ENCODE data around the gene NOM1. TPM values are rescaled to one million over a fixed set of nuclear protein-coding genes. Genes with fewer than 3 reads are reported as not detected.

NOM1 gene
- total RNA-seq, 1 experiment from 2014 or later: 18.4 TPM

DNA sequence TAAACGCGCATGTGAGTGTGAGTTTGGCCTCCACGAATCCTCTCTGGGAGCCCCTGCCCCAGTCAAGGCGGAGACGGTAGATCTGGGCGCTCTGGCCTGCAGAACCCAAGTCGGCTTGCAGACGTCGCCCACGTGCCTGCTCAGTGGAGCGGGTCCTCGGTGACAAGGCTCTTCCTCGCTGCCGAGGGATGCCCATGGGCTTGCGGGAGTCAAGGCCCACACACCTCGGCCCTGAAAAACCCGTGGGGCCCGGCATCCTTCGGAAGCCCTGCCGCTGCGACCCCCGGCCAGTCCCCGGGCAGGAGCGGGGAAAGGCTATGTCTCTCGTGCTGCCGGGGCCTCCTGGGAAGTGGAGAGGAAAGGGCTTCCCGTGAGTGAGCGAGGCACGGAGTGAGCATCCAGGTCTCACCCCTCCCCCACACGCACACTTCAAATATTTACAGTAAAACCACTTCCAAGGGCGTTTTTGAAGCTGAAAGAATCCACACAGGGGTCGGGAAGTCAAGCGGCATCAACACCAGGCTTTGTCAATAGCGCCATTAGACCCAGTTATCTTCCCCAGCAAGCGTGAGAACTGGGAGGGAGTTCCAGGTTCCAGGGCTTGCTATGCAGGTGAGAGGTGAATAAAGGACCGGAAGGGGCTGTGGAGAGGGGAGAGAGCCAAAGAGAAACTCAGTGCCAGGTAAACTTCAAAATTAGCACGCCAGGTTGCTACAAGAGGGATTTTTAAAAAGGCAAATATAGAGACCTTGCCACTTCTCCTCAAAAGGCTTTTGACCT is 62.0 kb downstream of the NOM1 start:
- H3K27me3 ChIP-seq (ENCODE audit: low read length): no peaks in the 10 kb centered on the region
- H3K9ac ChIP-seq (ENCODE audit: low read length): peak overlapping the region; percentile 57
- DNase-seq: no peak

DNA sequence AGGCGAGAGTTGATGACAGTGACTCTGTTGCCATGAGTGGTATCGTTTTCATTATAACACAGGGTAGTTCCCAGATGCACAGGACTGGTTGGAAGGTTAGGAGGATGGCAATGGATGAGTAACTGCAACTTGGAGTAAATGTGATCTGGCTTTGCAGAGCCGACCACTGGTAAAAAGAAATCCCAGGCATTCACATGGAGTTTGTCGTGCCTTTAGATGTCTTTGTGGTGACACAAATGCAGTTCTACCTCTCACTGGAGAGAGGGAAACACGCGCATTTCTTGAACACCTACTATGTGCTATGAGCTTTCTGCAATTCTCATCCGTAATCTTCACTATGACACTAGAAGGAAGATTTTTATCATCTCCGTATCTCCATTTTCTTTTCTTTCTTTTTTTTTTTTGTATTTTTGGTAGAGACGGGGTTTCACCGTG is 62.6 kb downstream of the NOM1 start:
- no peak for DNase-seq
- Histone ChIP-seq H3K9me3 (ENCODE audit: low read length) (no peaks in the 10 kb centered on the region), H4K20me1 (ENCODE audit: insufficient read depth, low read depth, low read length) (no peaks in the 10 kb centered on the region; the same call in 1 of the 2 replicates), H3K9me2 (replicated peaks; ENCODE audit: insufficient read depth, low read length) (no peaks in the 10 kb centered on the region), H3K27ac (ENCODE audit: low read length) (no peak overlapping the region), H3K4me2 (ENCODE audit: low read depth, low read length, poor library complexity, severe bottlenecking) (no peak overlapping the region), H3K4me1 (ENCODE audit: low read length) (peaks cover 13% of the 10 kb centered on the region), H3K27me3 (ENCODE audit: low read length) (no peaks in the 10 kb centered on the region), H3K9ac (ENCODE audit: low read length) (no peak overlapping the region), H3K4me3 (ENCODE audit: low read length) (no peak overlapping the region), H3K36me3 (ENCODE audit: insufficient read depth, low read length) (no peaks in the 10 kb centered on the region), H3K79me2 (ENCODE audit: low read length) (no peaks in the 10 kb centered on the region), H2AFZ (ENCODE audit: low read length) (no peak overlapping the region)

More for the DNA sequence above, 62.0 kb downstream of the NOM1 start:
- H2AFZ ChIP-seq (ENCODE audit: low read length): peak overlapping the region; percentile 62; the same call in 1 of the 2 replicates
- H3K9me2 ChIP-seq (replicated peaks; ENCODE audit: insufficient read depth, low read length): no peaks in the 10 kb centered on the region
- no peak overlapping the region for H3K27ac ChIP-seq (ENCODE audit: low read length)
- H3K79me2 ChIP-seq (ENCODE audit: low read length): no peaks in the 10 kb centered on the region
- peaks cover 13% of the 10 kb centered on the region for H3K4me1 ChIP-seq (ENCODE audit: low read length)
- H3K36me3 ChIP-seq (ENCODE audit: insufficient read depth, low read length): no peaks in the 10 kb centered on the region
- no peaks in the 10 kb centered on the region for H3K9me3 ChIP-seq (ENCODE audit: low read length)
- H3K4me2 ChIP-seq (ENCODE audit: low read depth, low read length, poor library complexity, severe bottlenecking): peak overlapping the region; percentile 70
- H3K4me3 ChIP-seq (ENCODE audit: low read length): peak overlapping the region; percentile 67
- no peaks in the 10 kb centered on the region; the same call in 1 of the 2 replicates for H4K20me1 ChIP-seq (ENCODE audit: insufficient read depth, low read depth, low read length)

DNA sequence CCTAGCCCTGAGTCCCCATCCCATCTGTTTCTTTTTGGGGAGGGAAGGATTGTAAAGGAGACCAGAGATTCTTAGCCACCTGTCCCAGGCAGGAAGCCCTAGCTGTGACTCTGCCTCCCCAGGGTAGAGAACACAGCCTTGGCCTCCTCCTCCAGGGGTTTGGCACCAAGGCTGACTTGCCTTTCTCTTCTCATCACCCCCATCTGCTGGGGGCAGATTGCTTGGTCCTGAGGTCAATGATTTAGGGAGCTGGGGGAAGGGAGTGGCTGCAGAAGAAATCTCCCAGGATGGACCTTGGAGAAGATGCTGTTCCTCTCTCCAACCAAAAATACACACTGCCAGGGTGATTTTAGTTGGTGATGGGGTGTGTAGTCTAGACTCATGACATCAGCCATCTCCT is 63.6 kb downstream of the NOM1 start:
- DNase-seq: no peak
- H3K27me3 ChIP-seq (ENCODE audit: low read length): no peaks in the 10 kb centered on the region
- H3K9ac ChIP-seq (ENCODE audit: low read length): no peak overlapping the region
- H3K36me3 ChIP-seq (ENCODE audit: insufficient read depth, low read length): no peaks in the 10 kb centered on the region
- H3K4me1 ChIP-seq (ENCODE audit: low read length): peaks cover 13% of the 10 kb centered on the region
- no peaks in the 10 kb centered on the region for H3K79me2 ChIP-seq (ENCODE audit: low read length)
- H3K9me2 ChIP-seq (replicated peaks; ENCODE audit: insufficient read depth, low read length): no peaks in the 10 kb centered on the region
- H3K27ac ChIP-seq (ENCODE audit: low read length): no peak overlapping the region
- H3K4me2 ChIP-seq (ENCODE audit: low read depth, low read length, poor library complexity, severe bottlenecking): no peak overlapping the region
- no peaks in the 10 kb centered on the region for H3K9me3 ChIP-seq (ENCODE audit: low read length)
- H3K4me3 ChIP-seq (ENCODE audit: low read length): no peak overlapping the region
- H4K20me1 ChIP-seq (ENCODE audit: insufficient read depth, low read depth, low read length): no peaks in the 10 kb centered on the region
- H2AFZ ChIP-seq (ENCODE audit: low read length): no peak overlapping the region

DNA sequence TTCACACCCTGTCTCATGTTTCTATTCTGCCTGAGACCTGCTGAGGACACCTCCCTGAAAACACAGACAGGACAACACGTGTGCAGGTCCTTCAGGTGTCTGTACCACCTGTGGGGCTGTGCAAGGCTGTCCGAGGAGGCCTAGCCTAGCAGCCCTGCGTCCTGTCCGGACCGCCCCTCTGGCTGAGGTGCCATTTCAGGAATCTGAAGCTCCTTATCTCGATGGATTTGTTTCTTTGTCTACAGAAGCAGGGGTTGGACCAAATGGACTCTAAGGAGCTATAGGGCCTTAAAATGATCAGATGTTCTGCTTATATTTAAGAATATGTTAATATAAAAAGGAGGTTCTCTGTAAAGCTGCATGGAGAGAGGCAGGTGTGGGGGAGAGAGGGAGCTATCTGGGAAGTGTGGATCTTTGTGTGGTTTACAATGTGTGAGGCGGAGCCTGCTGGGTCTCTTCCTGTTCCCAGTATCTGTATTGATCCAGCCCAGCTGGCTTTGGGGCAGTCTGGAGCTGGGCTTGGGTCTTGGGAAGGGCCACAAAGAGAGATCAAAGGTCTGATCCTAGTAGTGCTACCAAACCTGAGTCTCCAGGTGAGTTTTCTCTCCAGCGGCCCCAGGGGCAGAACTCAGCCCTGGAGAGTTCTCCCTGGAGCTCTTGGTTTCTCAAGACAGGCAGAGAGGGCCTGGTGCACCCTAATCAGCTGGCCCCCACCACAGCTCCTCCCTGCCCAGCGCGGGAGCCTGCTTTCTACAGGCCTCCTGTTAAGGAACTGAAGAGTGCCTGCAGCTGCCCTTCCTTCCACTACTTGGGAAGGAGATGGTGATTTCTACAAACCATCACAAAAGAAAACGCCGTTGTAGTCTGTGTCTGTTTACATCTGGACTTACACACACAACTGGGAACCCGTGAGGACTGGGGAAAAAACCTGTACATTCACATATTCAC is 64.4 kb downstream of the NOM1 start:
- Histone ChIP-seq H2AFZ (ENCODE audit: low read length) (no peak overlapping the region), H3K4me1 (ENCODE audit: low read length) (peaks cover 13% of the 10 kb centered on the region), H3K4me3 (ENCODE audit: low read length) (no peak overlapping the region), H3K36me3 (ENCODE audit: insufficient read depth, low read length) (no peaks in the 10 kb centered on the region), H3K27me3 (ENCODE audit: low read length) (no peaks in the 10 kb centered on the region), H3K9me3 (ENCODE audit: low read length) (no peaks in the 10 kb centered on the region), H3K27ac (ENCODE audit: low read length) (no peak overlapping the region), H4K20me1 (ENCODE audit: insufficient read depth, low read depth, low read length) (no peaks in the 10 kb centered on the region), H3K79me2 (ENCODE audit: low read length) (no peaks in the 10 kb centered on the region), H3K4me2 (ENCODE audit: low read depth, low read length, poor library complexity, severe bottlenecking) (no peak overlapping the region), H3K9ac (ENCODE audit: low read length) (no peak overlapping the region), H3K9me2 (replicated peaks; ENCODE audit: insufficient read depth, low read length) (no peaks in the 10 kb centered on the region)
- no peak for DNase-seq

DNA sequence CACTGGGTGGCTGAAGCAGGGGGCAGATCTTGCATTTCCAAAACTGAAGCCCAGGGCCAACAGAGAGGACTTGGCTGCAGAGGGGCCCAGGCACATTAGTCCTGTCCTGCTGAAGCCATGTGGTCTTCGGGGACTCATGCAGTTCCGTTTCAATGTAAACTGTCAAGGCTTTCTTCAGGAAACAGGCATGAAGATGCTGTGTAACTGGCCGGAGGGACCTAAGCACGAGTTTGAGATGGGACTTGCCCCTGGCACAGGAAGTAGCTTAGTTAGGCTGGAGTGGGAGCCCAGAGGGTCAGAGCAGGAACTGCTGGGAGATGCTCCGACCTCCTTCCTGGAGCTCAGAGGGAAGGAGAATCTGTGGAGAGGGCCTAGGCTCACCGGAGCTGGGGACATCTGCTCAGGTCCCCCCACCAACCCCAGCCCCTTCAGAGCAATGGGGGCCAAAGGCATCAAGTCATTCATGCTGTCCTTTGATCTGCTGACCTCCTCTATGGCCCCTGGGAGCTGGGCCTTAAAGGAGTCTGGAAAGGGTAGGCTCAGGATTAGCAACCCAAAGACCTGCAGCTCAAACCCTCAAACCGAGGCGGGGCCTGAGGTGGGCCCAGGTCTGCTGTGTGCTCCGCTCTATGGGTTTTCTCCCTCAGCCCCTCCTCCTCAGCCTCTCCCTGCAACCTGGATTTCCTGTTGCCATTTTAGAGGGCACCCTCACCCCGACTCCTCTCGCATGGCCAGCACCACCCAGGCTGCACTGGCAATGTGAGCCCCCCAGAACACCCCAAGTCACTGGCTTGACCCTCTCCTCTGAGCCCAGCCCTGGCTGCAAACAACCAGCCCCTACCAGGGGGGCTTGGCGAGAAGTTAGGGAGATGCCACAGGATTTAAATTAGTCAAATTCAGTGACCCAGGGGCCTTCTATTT is 65.4 kb downstream of the NOM1 start:
- no peaks in the 10 kb centered on the region for H3K9me3 ChIP-seq (ENCODE audit: low read length)
- no peaks in the 10 kb centered on the region for H4K20me1 ChIP-seq (ENCODE audit: insufficient read depth, low read depth, low read length)
- H3K4me3 ChIP-seq (ENCODE audit: low read length): no peak overlapping the region
- H3K4me1 ChIP-seq (ENCODE audit: low read length): peaks cover 13% of the 10 kb centered on the region
- H2AFZ ChIP-seq (ENCODE audit: low read length): no peak overlapping the region
- no peak overlapping the region for H3K4me2 ChIP-seq (ENCODE audit: low read depth, low read length, poor library complexity, severe bottlenecking)
- no peak overlapping the region for H3K9ac ChIP-seq (ENCODE audit: low read length)
- H3K27me3 ChIP-seq (ENCODE audit: low read length): no peaks in the 10 kb centered on the region
- no peaks in the 10 kb centered on the region for H3K9me2 ChIP-seq (replicated peaks; ENCODE audit: insufficient read depth, low read length)
- DNase-seq: no peak
- H3K27ac ChIP-seq (ENCODE audit: low read length): no peak overlapping the region
- no peaks in the 10 kb centered on the region for H3K36me3 ChIP-seq (ENCODE audit: insufficient read depth, low read length)
- no peaks in the 10 kb centered on the region for H3K79me2 ChIP-seq (ENCODE audit: low read length)

DNA sequence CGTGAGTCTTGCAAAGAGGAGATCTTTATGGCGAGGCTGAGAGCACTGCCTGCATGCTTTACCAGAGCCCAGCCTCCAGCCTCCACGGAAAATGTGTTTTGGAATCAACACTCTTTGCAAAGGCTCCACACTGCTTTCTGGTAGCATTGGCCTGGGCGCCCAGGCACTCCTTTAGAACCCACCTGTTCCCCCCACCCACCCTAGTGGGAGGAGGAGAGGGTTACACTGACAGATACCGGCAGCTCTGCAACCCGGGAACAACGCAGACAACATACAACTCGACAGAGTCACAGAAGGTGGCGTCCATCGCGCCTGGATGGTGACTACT is 66.5 kb downstream of the NOM1 start:
- Histone ChIP-seq H3K27me3 (ENCODE audit: low read length) (no peaks in the 10 kb centered on the region), H3K4me1 (ENCODE audit: low read length) (peaks cover 10% of the 10 kb centered on the region), H3K79me2 (ENCODE audit: low read length) (no peaks in the 10 kb centered on the region), H3K4me3 (ENCODE audit: low read length) (no peak overlapping the region), H3K36me3 (ENCODE audit: insufficient read depth, low read length) (no peaks in the 10 kb centered on the region), H2AFZ (ENCODE audit: low read length) (no peak overlapping the region), H3K4me2 (ENCODE audit: low read depth, low read length, poor library complexity, severe bottlenecking) (no peak overlapping the region), H3K27ac (ENCODE audit: low read length) (no peak overlapping the region), H4K20me1 (ENCODE audit: insufficient read depth, low read depth, low read length) (no peaks in the 10 kb centered on the region), H3K9ac (ENCODE audit: low read length) (no peak overlapping the region), H3K9me2 (replicated peaks; ENCODE audit: insufficient read depth, low read length) (no peaks in the 10 kb centered on the region), H3K9me3 (ENCODE audit: low read length) (no peaks in the 10 kb centered on the region)
- no peak for DNase-seq

DNA sequence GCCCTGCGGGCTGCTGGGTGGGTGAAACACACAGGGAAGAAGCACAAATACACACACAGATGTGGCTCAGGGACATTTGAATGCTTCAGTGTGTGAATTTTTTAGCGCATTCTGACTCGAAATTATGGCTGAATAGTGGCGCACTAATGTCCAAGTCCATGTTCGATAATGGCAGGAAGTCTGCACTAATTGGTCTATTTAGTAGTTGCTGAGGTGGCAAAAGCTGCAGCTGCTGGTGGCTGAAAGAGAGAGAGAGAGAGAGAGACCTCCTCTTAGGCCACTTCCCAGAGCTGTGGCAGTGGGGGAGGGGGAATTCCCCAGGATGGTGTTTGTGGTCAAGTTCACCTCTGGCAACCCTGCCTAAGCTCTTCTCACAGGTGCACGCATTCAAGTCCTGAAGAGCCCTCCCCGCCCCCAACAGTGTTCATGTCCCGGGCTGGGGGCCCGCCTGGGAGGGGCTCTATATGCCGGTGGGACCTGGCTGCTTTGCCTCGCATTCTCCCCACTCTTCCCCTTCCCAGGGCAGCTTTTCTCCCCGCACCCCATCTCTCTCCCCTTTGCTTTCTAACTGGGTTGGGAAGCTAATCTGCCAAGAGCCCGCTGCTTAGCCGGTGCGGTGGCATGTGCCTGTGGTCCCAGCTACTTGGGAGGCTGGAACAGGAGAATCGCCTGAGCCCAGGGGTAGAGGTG is 67.0 kb downstream of the NOM1 start:
- H3K9me3 ChIP-seq (ENCODE audit: low read length): no peaks in the 10 kb centered on the region
- H3K79me2 ChIP-seq (ENCODE audit: low read length): no peaks in the 10 kb centered on the region
- peaks cover 6% of the 10 kb centered on the region for H3K4me1 ChIP-seq (ENCODE audit: low read length)
- H3K36me3 ChIP-seq (ENCODE audit: insufficient read depth, low read length): no peaks in the 10 kb centered on the region
- H3K9ac ChIP-seq (ENCODE audit: low read length): no peak overlapping the region
- H3K27me3 ChIP-seq (ENCODE audit: low read length): no peaks in the 10 kb centered on the region
- no peak overlapping the region for H3K4me3 ChIP-seq (ENCODE audit: low read length)
- no peaks in the 10 kb centered on the region for H3K9me2 ChIP-seq (replicated peaks; ENCODE audit: insufficient read depth, low read length)
- no peak overlapping the region for H3K4me2 ChIP-seq (ENCODE audit: low read depth, low read length, poor library complexity, severe bottlenecking)
- no peaks in the 10 kb centered on the region for H4K20me1 ChIP-seq (ENCODE audit: insufficient read depth, low read depth, low read length)
- no peak overlapping the region for H2AFZ ChIP-seq (ENCODE audit: low read length)
- DNase-seq: no peak
- H3K27ac ChIP-seq (ENCODE audit: low read length): no peak overlapping the region
